Measurements from ENCODE around the gene GRID2. TPM values are rescaled to one million over a fixed set of nuclear protein-coding genes. Genes with fewer than 3 reads are reported as not detected.

GRID2 gene
- total RNA-seq, 1 donor from 2014 or later, result 11.6 TPM

DNA sequence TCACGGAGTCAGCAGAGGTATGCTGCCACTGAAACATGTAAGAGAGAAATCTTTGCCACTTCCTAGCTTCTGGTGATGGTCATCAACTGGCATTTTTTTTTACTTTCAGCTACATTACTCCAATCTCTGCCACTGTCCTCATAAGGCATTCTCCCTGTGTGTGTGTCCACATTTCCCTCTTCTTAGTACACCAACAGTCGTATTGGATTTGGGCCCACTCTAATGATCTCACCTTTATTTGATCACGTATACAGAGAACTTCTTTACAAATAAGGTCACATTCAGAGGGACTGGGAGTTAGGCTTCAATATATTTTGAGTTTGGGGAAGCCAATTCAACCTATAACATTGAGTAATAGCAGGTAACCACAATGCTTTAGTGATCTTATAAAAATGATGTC is 649.1 kb downstream of the GRID2 start:
- H3K27ac Mint-ChIP-seq (ENCODE audit: unreplicated experiment), result no peak overlapping the region
- H3K27me3 Mint-ChIP-seq (ENCODE audit: unreplicated experiment), result no peaks in the 10 kb centered on the region

DNA sequence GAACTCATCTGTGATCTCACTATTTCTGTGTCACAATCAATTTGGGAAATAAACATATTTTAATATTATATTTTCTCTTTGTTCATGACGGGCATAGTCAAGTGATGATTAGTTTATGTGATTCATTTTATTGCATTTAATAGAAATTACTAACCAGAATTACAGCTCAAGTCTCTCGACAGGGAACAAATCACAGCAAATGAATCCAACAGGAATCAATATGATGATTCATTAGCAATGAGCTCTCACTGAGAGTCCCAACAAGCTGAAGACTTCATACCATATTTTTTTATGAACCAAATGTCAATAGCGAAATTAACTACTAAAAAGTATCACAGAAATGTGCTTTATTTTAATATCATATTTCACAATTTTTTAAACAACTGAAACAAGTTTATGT is 649.7 kb downstream of the GRID2 start:
- DNase-seq (ENCODE audit: low spot score), result no peak
- Mint-ChIP-seq H3K9me3 (ENCODE audit: unreplicated experiment) (no peaks in the 10 kb centered on the region), H3K4me3 (ENCODE audit: unreplicated experiment) (no peak overlapping the region), H3K4me1 (ENCODE audit: unreplicated experiment) (no peaks in the 10 kb centered on the region), H3K27me3 (ENCODE audit: unreplicated experiment) (no peaks in the 10 kb centered on the region), H3K27ac (ENCODE audit: unreplicated experiment) (no peak overlapping the region), H3K36me3 (ENCODE audit: low read depth, unreplicated experiment) (no peaks in the 10 kb centered on the region)
- TF ChIP-seq, protein P1, sequence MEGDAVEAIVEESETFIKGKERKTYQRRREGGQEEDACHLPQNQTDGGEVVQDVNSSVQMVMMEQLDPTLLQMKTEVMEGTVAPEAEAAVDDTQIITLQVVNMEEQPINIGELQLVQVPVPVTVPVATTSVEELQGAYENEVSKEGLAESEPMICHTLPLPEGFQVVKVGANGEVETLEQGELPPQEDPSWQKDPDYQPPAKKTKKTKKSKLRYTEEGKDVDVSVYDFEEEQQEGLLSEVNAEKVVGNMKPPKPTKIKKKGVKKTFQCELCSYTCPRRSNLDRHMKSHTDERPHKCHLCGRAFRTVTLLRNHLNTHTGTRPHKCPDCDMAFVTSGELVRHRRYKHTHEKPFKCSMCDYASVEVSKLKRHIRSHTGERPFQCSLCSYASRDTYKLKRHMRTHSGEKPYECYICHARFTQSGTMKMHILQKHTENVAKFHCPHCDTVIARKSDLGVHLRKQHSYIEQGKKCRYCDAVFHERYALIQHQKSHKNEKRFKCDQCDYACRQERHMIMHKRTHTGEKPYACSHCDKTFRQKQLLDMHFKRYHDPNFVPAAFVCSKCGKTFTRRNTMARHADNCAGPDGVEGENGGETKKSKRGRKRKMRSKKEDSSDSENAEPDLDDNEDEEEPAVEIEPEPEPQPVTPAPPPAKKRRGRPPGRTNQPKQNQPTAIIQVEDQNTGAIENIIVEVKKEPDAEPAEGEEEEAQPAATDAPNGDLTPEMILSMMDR (IDR thresholded peaks at IDR 0.05; ENCODE audit: unreplicated experiment), result no peak

More for the DNA sequence above, 649.1 kb downstream of the GRID2 start:
- TF ChIP-seq, protein P1 (IDR thresholded peaks at IDR 0.05; ENCODE audit: unreplicated experiment), result no peak
- H3K9me3 Mint-ChIP-seq (ENCODE audit: unreplicated experiment), result no peaks in the 10 kb centered on the region
- DNase-seq (ENCODE audit: low spot score), result no peak
- no peaks in the 10 kb centered on the region for H3K4me1 Mint-ChIP-seq (ENCODE audit: unreplicated experiment)
- H3K36me3 Mint-ChIP-seq (ENCODE audit: low read depth, unreplicated experiment), result no peaks in the 10 kb centered on the region
- H3K4me3 Mint-ChIP-seq (ENCODE audit: unreplicated experiment), result no peak overlapping the region

DNA sequence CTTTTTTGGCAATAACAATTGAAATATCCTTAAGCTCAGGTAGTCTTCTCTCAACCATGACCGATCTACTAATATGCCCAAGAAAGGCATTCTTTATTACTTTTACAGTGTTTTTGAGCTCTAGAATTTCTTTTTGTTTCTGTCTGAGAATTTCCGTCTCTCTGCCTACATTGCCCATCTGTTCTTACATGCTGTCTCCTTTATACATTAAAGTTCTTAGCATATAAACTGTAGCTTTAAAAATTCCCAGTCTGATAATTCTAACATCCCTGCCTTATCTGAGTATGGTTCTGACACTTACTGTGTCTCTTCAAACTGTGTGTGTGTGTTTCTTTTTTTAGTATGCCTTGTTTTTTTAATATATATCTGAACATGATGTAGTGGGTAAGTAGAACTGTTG is 658.1 kb downstream of the GRID2 start:
- TF ChIP-seq, protein P1 (IDR thresholded peaks at IDR 0.05; ENCODE audit: unreplicated experiment), result no peak
- Mint-ChIP-seq H3K36me3 (ENCODE audit: low read depth, unreplicated experiment) (no peaks in the 10 kb centered on the region), H3K27me3 (ENCODE audit: unreplicated experiment) (peaks cover 5% of the 10 kb centered on the region), H3K9me3 (ENCODE audit: unreplicated experiment) (no peaks in the 10 kb centered on the region), H3K4me1 (ENCODE audit: unreplicated experiment) (no peaks in the 10 kb centered on the region), H3K27ac (ENCODE audit: unreplicated experiment) (no peak overlapping the region), H3K4me3 (ENCODE audit: unreplicated experiment) (no peak overlapping the region)
- DNase-seq (ENCODE audit: low spot score), result no peak

DNA sequence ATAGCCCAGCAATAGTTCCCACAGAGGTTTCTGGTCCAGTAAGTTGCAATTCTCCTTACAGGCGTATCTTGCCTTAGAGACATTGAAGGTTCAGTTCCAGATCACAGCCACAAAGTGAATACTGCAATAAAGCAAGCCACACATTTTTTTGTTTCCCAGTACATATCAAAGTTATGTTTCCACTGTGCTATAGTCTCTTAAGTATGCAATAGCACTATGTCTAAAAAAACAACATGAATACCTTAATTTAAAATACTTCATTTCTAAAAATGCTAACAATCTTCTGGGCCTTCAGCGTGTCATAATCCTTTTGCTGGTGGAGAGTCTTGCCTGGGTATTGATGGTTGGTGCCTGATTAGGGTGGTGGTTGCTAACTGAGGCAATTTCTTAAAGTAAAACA is 659.1 kb downstream of the GRID2 start:
- TF ChIP-seq, protein P1 (IDR thresholded peaks at IDR 0.05; ENCODE audit: unreplicated experiment), result no peak
- Mint-ChIP-seq H3K4me1 (ENCODE audit: unreplicated experiment) (no peaks in the 10 kb centered on the region), H3K27me3 (ENCODE audit: unreplicated experiment) (peaks cover 5% of the 10 kb centered on the region), H3K27ac (ENCODE audit: unreplicated experiment) (no peak overlapping the region), H3K4me3 (ENCODE audit: unreplicated experiment) (no peak overlapping the region), H3K9me3 (ENCODE audit: unreplicated experiment) (no peaks in the 10 kb centered on the region), H3K36me3 (ENCODE audit: low read depth, unreplicated experiment) (no peaks in the 10 kb centered on the region)
- no peak for DNase-seq (ENCODE audit: low spot score)

DNA sequence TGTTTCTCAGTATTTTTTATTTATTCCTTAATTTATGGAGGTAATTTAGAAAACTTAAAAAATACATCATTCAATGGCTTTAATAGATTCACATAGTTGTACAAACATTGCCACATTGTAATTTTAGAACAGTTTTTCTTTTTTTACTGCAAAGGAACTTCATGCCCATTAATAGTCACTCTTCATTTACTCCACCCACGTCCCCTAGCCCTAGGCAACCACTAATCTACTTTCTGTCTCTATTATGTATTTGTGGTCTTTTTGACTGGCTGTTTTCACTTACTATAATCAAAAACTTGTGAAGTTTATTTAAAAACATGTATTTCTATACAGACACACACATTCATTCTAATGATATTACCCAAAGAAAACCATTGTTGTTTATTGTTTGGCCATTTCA is 664.8 kb downstream of the GRID2 start:
- Mint-ChIP-seq H3K9me3 (ENCODE audit: unreplicated experiment) (no peaks in the 10 kb centered on the region), H3K4me1 (ENCODE audit: unreplicated experiment) (no peaks in the 10 kb centered on the region), H3K4me3 (ENCODE audit: unreplicated experiment) (no peak overlapping the region), H3K27me3 (ENCODE audit: unreplicated experiment) (peaks cover 3% of the 10 kb centered on the region), H3K27ac (ENCODE audit: unreplicated experiment) (no peak overlapping the region), H3K36me3 (ENCODE audit: low read depth, unreplicated experiment) (no peaks in the 10 kb centered on the region)
- TF ChIP-seq, protein P1 (IDR thresholded peaks at IDR 0.05; ENCODE audit: unreplicated experiment), result no peak
- DNase-seq (ENCODE audit: low spot score), result no peak
